Measurements from ENCODE around the gene SUMO3.
A peak's percentile ranks its signal among the peaks of the same experiment; 100 is the strongest.

SUMO3 gene

GRCh38 chr21:44845418-44846223 lies 27.8 kb upstream of the SUMO3 start:
- H3K27me3 ChIP-seq (ENCODE audit: control insufficient read depth, insufficient read depth, low read length): no peaks in the 10 kb centered on the region
- peaks cover 15% of the 10 kb centered on the region for H3K36me3 ChIP-seq (ENCODE audit: control insufficient read depth, insufficient read depth, low read length)
- H3K9ac ChIP-seq (ENCODE audit: low read depth, low read length): no peak overlapping the region
- H3K9me3 ChIP-seq (ENCODE audit: control insufficient read depth, insufficient read depth, low read length): no peaks in the 10 kb centered on the region
- peak overlapping the region; percentile 22 for H3K4me3 ChIP-seq (ENCODE audit: low read depth, low read length)
- H3K4me1 ChIP-seq (ENCODE audit: control insufficient read depth, insufficient read depth, low read length): peaks cover 8% of the 10 kb centered on the region

- Histone ChIP-seq H3K9ac (ENCODE audit: low read depth, low read length) (no peak overlapping the region), H3K36me3 (ENCODE audit: control insufficient read depth, insufficient read depth, low read length) (peaks cover 3% of the 10 kb centered on the region), H3K4me1 (ENCODE audit: control insufficient read depth, insufficient read depth, low read length) (peaks cover 8% of the 10 kb centered on the region), H3K9me3 (ENCODE audit: control insufficient read depth, insufficient read depth, low read length) (no peaks in the 10 kb centered on the region), H3K27me3 (ENCODE audit: control insufficient read depth, insufficient read depth, low read length) (no peaks in the 10 kb centered on the region), H3K4me3 (ENCODE audit: low read depth, low read length) (no peak overlapping the region)
Observed at GRCh38 chr21:44844256-44844655, 26.4 kb upstream of the SUMO3 start.

DNA sequence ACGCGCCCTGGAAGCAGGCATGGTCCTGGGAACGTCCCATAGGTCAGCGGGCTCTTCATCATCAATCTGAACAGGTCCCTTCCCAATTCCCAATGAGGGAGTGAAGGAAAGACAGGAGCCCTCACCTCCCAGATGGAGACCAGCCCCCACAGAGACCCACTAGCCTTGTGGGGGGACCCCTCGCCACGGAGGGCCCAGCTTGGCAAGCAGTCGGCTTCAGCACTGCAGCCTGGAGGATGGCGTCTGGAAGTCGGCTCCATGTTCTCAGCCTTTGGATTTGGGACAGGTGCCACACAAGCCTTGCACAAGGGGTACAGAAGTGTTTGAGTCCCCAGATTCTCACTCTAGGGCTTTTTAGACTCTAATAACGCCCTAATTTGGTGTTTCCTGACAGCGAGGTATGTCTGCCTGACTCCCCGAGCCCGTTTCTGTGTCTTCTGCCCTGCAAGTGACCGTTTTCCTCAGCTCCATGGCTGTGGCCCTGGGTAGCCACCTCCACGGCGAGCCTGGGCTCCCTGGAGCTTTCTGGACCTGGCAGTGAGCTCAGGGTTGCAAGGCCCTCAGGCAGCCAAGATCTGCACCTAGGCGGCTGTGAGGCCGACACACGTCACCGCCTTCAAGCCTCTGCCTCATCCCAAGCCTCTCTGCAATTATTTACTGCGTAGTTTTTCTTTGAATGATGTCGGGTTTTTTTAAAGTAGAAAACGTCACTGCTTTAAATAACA lies 25.0 kb upstream of the SUMO3 start:
- Histone ChIP-seq H3K36me3 (ENCODE audit: control insufficient read depth, insufficient read depth, low read length) (no peaks in the 10 kb centered on the region), H3K27me3 (ENCODE audit: control insufficient read depth, insufficient read depth, low read length) (no peaks in the 10 kb centered on the region), H3K4me3 (ENCODE audit: low read depth, low read length) (no peak overlapping the region), H3K9ac (ENCODE audit: low read depth, low read length) (no peak overlapping the region), H3K4me1 (ENCODE audit: control insufficient read depth, insufficient read depth, low read length) (peaks cover 8% of the 10 kb centered on the region), H3K9me3 (ENCODE audit: control insufficient read depth, insufficient read depth, low read length) (no peaks in the 10 kb centered on the region)

DNA sequence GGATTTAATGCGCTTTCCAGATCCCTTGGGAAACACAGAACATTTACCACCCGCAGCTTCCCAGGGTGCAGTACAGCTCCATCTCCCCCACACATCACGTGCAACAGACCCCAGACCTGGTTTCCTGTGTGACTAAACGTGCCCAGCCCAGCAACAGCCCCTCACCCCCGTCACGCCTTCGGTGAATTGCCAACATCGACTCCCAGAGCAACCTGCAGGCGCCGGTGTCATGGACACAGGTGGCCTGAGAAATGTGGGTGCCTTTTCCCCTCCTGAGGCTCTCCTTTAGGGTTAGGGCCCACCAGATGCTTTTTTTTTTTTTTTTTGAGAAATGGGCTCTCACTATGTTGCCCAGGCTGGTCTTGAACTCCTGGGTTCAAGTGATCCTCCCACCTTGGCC lies 24.2 kb upstream of the SUMO3 start:
- H3K36me3 ChIP-seq (ENCODE audit: control insufficient read depth, insufficient read depth, low read length): no peaks in the 10 kb centered on the region
- H3K4me3 ChIP-seq (ENCODE audit: low read depth, low read length): no peak overlapping the region
- no peak overlapping the region for H3K9ac ChIP-seq (ENCODE audit: low read depth, low read length)
- H3K27me3 ChIP-seq (ENCODE audit: control insufficient read depth, insufficient read depth, low read length): no peaks in the 10 kb centered on the region
- peaks cover 8% of the 10 kb centered on the region for H3K4me1 ChIP-seq (ENCODE audit: control insufficient read depth, insufficient read depth, low read length)
- H3K9me3 ChIP-seq (ENCODE audit: control insufficient read depth, insufficient read depth, low read length): no peaks in the 10 kb centered on the region

DNA sequence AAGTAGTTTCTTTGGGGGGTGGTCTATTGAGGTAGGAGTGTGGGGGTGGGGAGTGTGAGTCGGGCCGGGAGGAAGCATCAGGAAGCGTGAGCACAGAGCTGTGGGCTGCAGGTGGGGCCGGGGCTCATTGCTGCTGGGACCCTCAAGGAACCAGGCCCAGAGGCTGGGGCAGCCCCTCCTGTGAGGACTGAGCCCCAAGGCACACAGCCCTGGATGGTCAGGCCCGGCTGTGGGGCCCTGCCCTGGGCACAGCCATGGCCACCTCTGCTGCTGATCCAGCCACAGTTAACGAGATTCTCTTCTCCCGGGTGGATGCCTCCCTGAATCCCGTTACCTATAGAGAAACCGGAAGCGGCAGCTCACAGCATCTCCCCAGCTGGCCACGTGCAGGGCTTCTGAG lies 22.9 kb upstream of the SUMO3 start:
- H3K27me3 ChIP-seq (ENCODE audit: control insufficient read depth, insufficient read depth, low read length): no peaks in the 10 kb centered on the region
- H3K9ac ChIP-seq (ENCODE audit: low read depth, low read length): no peak overlapping the region
- H3K9me3 ChIP-seq (ENCODE audit: control insufficient read depth, insufficient read depth, low read length): no peaks in the 10 kb centered on the region
- peaks cover 5% of the 10 kb centered on the region for H3K4me1 ChIP-seq (ENCODE audit: control insufficient read depth, insufficient read depth, low read length)
- no peaks in the 10 kb centered on the region for H3K36me3 ChIP-seq (ENCODE audit: control insufficient read depth, insufficient read depth, low read length)
- H3K4me3 ChIP-seq (ENCODE audit: low read depth, low read length): no peak overlapping the region

- H3K36me3 ChIP-seq (ENCODE audit: control insufficient read depth, insufficient read depth, low read length): no peaks in the 10 kb centered on the region
- no peaks in the 10 kb centered on the region for H3K4me1 ChIP-seq (ENCODE audit: control insufficient read depth, insufficient read depth, low read length)
- no peak overlapping the region for H3K9ac ChIP-seq (ENCODE audit: low read depth, low read length)
- no peaks in the 10 kb centered on the region for H3K27me3 ChIP-seq (ENCODE audit: control insufficient read depth, insufficient read depth, low read length)
- no peak overlapping the region for H3K4me3 ChIP-seq (ENCODE audit: low read depth, low read length)
- no peaks in the 10 kb centered on the region for H3K9me3 ChIP-seq (ENCODE audit: control insufficient read depth, insufficient read depth, low read length)
Observed at GRCh38 chr21:44838951-44839350, 21.1 kb upstream of the SUMO3 start.

GRCh38 chr21:44838039-44838895 lies 20.4 kb upstream of the SUMO3 start:
- no peaks in the 10 kb centered on the region for H3K9me3 ChIP-seq (ENCODE audit: control insufficient read depth, insufficient read depth, low read length)
- no peaks in the 10 kb centered on the region for H3K27me3 ChIP-seq (ENCODE audit: control insufficient read depth, insufficient read depth, low read length)
- no peaks in the 10 kb centered on the region for H3K4me1 ChIP-seq (ENCODE audit: control insufficient read depth, insufficient read depth, low read length)
- no peak overlapping the region for H3K4me3 ChIP-seq (ENCODE audit: low read depth, low read length)
- H3K36me3 ChIP-seq (ENCODE audit: control insufficient read depth, insufficient read depth, low read length): no peaks in the 10 kb centered on the region
- no peak overlapping the region for H3K9ac ChIP-seq (ENCODE audit: low read depth, low read length)

GRCh38 chr21:44837537-44837936 lies 19.7 kb upstream of the SUMO3 start:
- Histone ChIP-seq H3K4me1 (ENCODE audit: control insufficient read depth, insufficient read depth, low read length) (no peaks in the 10 kb centered on the region), H3K27me3 (ENCODE audit: control insufficient read depth, insufficient read depth, low read length) (no peaks in the 10 kb centered on the region), H3K36me3 (ENCODE audit: control insufficient read depth, insufficient read depth, low read length) (no peaks in the 10 kb centered on the region), H3K9me3 (ENCODE audit: control insufficient read depth, insufficient read depth, low read length) (no peaks in the 10 kb centered on the region), H3K4me3 (ENCODE audit: low read depth, low read length) (no peak overlapping the region), H3K9ac (ENCODE audit: low read depth, low read length) (no peak overlapping the region)

DNA sequence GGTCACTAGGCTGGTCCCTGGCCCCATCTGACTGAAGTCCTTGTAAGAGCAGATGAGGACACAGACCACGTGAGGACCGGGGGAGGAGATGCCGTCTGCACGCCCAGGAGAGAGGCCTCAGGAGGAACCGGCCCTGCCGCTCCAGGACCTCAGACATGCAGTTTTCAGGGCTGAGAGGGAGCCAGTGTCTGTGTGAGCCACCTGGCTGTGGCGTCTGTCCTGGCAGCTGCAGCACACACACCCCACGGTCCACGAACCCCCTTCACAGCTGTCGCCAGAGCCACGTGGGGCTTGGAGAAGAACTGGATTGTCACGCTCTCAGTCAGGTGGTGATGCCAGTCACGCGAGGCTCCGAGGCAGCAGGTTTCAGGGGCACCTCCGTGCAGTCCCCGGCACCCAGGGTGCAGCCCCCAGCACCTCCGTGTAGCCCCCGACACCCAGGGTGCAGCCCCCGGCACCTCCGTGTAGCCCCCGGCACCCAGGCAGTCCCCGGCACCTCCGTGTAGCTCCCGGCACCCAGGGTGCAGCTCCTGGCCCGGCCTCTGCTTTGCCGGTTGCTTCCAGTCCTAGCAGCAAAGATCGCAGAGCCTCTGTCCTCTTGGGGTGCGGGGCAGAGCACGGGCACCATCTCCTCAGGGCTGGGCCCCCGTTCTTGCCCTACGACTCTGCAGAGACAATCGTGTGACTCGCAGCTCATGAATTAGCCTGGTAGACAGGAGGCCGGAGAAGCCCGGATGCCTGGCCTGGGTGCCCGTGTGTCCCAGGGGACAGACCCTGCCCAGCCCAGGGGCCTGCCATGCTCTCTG lies 19.0 kb upstream of the SUMO3 start:
- no peak overlapping the region for H3K9ac ChIP-seq (ENCODE audit: low read depth, low read length)
- no peaks in the 10 kb centered on the region for H3K4me1 ChIP-seq (ENCODE audit: control insufficient read depth, insufficient read depth, low read length)
- H3K4me3 ChIP-seq (ENCODE audit: low read depth, low read length): no peak overlapping the region
- no peaks in the 10 kb centered on the region for H3K36me3 ChIP-seq (ENCODE audit: control insufficient read depth, insufficient read depth, low read length)
- H3K9me3 ChIP-seq (ENCODE audit: control insufficient read depth, insufficient read depth, low read length): no peaks in the 10 kb centered on the region
- H3K27me3 ChIP-seq (ENCODE audit: control insufficient read depth, insufficient read depth, low read length): no peaks in the 10 kb centered on the region

DNA sequence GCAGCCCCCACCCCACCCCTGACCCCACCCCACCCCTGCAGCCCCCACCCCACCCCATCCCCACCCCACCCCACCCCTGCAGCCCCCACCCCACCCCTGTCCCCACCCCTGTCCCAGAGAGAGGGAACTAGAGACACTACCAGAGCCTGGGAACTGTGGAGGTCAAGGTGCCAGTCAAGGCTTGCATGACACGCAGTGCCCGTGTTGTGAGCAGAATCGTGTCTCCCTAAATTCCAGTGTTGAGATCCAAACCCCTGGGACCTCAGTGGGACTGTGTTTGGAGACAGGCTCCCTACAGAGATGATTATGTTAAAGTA lies 18.4 kb upstream of the SUMO3 start:
- Histone ChIP-seq H3K9ac (ENCODE audit: low read depth, low read length) (no peak overlapping the region), H3K9me3 (ENCODE audit: control insufficient read depth, insufficient read depth, low read length) (no peaks in the 10 kb centered on the region), H3K36me3 (ENCODE audit: control insufficient read depth, insufficient read depth, low read length) (no peaks in the 10 kb centered on the region), H3K27me3 (ENCODE audit: control insufficient read depth, insufficient read depth, low read length) (no peaks in the 10 kb centered on the region), H3K4me3 (ENCODE audit: low read depth, low read length) (no peak overlapping the region), H3K4me1 (ENCODE audit: control insufficient read depth, insufficient read depth, low read length) (no peaks in the 10 kb centered on the region)

DNA sequence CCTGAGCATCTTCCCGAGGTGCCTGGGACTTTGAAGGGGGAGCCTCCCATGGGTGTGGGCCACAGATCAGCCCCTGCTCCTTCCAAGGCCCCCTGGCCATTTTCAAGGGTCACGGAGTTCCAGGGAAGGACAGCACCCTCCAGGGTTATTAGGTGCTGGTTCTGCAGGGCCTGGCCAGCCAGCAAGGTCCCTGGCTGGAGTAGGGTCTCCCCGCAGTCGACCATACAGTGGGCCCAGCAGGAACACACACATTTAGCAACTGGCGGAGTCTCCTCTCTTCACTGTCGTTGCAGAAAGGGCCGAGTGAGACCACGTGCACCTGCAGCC lies 17.7 kb upstream of the SUMO3 start:
- no peaks in the 10 kb centered on the region for H3K36me3 ChIP-seq (ENCODE audit: control insufficient read depth, insufficient read depth, low read length)
- H3K4me1 ChIP-seq (ENCODE audit: control insufficient read depth, insufficient read depth, low read length): no peaks in the 10 kb centered on the region
- no peak overlapping the region for H3K4me3 ChIP-seq (ENCODE audit: low read depth, low read length)
- H3K9ac ChIP-seq (ENCODE audit: low read depth, low read length): no peak overlapping the region
- no peaks in the 10 kb centered on the region for H3K9me3 ChIP-seq (ENCODE audit: control insufficient read depth, insufficient read depth, low read length)
- no peaks in the 10 kb centered on the region for H3K27me3 ChIP-seq (ENCODE audit: control insufficient read depth, insufficient read depth, low read length)

Data from iPS-15b (cell line).